Endothelial cell (in vitro differentiated cells): Measurements from ENCODE around the gene FMNL3. TPM values are rescaled to one million over a fixed set of nuclear protein-coding genes. Genes with fewer than 3 reads are reported as not detected.

Source experiments
- DNase-seq: peaks from one replicate; pipeline ENCODE4 v3.0.0; 2021; ENCODE audit warnings: low spot score
- H3K27ac Mint-ChIP-seq: one replicate; pipeline ENCODE4 v1.8.0; 2021; ENCODE audit warnings: mixed read lengths, inconsistent platforms; ENCODE audit not compliant: unreplicated experiment
- H3K27me3 Mint-ChIP-seq: one replicate; pipeline ENCODE4 v1.8.0; 2021; ENCODE audit warnings: mild to moderate bottlenecking, moderate library complexity, mixed read lengths, inconsistent platforms; ENCODE audit not compliant: unreplicated experiment
- H3K36me3 Mint-ChIP-seq: one replicate; pipeline ENCODE4 v1.8.0; 2021; ENCODE audit warnings: mild to moderate bottlenecking, low read depth, mixed read lengths, inconsistent platforms; ENCODE audit not compliant: unreplicated experiment
- H3K4me1 Mint-ChIP-seq: one replicate; pipeline ENCODE4 v1.8.0; 2021; ENCODE audit warnings: mild to moderate bottlenecking, mixed read lengths, inconsistent platforms; ENCODE audit not compliant: unreplicated experiment
- H3K4me3 Mint-ChIP-seq: one replicate; pipeline ENCODE4 v1.8.0; 2021; ENCODE audit warnings: mild to moderate bottlenecking, mixed read lengths, inconsistent platforms; ENCODE audit not compliant: unreplicated experiment
- H3K9me3 Mint-ChIP-seq: one replicate; pipeline ENCODE4 v1.8.0; 2021; ENCODE audit warnings: mixed read lengths, inconsistent platforms; ENCODE audit not compliant: unreplicated experiment
- CTCF ChIP-seq: fragments of 200-600 bp; sonication (generic); IDR thresholded peaks from one replicate; pipeline ENCODE4 v1.5.0; 2021; ENCODE audit warnings: antibody characterized with exemption; ENCODE audit not compliant: unreplicated experiment
- total RNA-seq: library from RNA; stranded (reverse); fragmentation: NEBNext Ultra II Directional; extraction: Animal tissue kit (Norgen Biotek cat#: 25700); gene quantifications from one replicate; pipeline ENCODE4 v1.2.1, GENCODE V29; 2021; ENCODE audit not compliant: unreplicated experiment

The FMNL3 gene
- total RNA-seq, 1 donor from 2014 or later, result 194 TPM

DNA sequence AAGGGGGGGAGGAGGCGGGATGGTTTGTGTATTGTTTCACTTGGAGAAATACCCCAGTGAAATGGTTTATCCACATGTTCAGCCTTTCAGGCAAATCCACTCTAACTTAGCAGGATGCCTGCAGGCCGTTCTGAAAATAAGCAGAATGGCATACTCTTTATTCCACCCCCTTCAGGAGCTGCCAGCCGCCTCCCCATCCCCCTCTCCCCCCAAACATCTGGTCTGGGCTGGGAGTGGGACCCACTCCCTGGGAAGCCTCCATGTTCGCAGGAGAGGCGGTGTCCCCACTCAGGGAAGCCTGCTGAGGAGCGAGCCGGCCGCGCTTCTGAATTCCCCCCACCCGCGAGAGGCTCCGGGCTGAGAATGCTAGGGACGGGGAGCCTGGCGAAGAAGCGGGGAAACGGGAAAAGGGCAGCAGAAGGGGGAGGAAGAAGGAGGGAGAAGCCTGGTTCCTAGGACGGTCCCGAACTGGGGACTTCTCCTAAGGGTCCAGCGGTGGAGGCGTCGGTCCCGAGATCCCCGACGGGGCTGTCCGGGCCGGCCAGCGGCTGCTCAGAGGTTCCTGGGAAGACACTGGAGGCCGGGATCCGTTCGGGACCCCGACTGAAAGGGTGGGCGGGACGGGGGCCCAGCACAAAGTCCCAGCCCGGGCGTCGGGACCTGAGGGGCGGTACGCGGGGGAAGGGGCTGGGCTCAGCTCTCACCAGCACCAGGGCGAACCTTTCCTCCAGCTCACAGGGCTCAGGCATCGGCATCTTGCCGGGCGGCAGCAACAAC is 666 bp downstream of the FMNL3 start:
- Mint-ChIP-seq H3K27ac (peak overlapping the region; percentile 90), H3K4me3 (peak overlapping the region; percentile 93), H3K4me1 (peaks cover 49% of the 10 kb centered on the region), H3K9me3 (no peaks in the 10 kb centered on the region), H3K36me3 (peaks cover 10% of the 10 kb centered on the region), H3K27me3 (peaks cover 10% of the 10 kb centered on the region)
- DNase-seq, result peak; percentile 57
- no peak for TF ChIP-seq CTCF

- H3K9me3 Mint-ChIP-seq, result no peaks in the 10 kb centered on the region
- peak; percentile 33 for DNase-seq
- H3K27ac Mint-ChIP-seq, result peak overlapping the region; percentile 90
- peaks cover 10% of the 10 kb centered on the region for H3K27me3 Mint-ChIP-seq
- H3K4me1 Mint-ChIP-seq, result peaks cover 56% of the 10 kb centered on the region
- peak overlapping the region; percentile 93 for H3K4me3 Mint-ChIP-seq
- TF ChIP-seq CTCF, result no peak
- peaks cover 10% of the 10 kb centered on the region for H3K36me3 Mint-ChIP-seq
Measured at GRCh38 chr12:49705479-49706134, 1.6 kb downstream of the FMNL3 start.

GRCh38 chr12:49703647-49704137 is 3.5 kb downstream of the FMNL3 start:
- TF ChIP-seq CTCF, result no peak
- Mint-ChIP-seq H3K27ac (peak overlapping the region; percentile 10), H3K4me1 (peaks cover 69% of the 10 kb centered on the region), H3K27me3 (peaks cover 10% of the 10 kb centered on the region), H3K36me3 (peaks cover 10% of the 10 kb centered on the region), H3K9me3 (no peaks in the 10 kb centered on the region), H3K4me3 (peak overlapping the region; percentile 40)
- no peak for DNase-seq

DNA sequence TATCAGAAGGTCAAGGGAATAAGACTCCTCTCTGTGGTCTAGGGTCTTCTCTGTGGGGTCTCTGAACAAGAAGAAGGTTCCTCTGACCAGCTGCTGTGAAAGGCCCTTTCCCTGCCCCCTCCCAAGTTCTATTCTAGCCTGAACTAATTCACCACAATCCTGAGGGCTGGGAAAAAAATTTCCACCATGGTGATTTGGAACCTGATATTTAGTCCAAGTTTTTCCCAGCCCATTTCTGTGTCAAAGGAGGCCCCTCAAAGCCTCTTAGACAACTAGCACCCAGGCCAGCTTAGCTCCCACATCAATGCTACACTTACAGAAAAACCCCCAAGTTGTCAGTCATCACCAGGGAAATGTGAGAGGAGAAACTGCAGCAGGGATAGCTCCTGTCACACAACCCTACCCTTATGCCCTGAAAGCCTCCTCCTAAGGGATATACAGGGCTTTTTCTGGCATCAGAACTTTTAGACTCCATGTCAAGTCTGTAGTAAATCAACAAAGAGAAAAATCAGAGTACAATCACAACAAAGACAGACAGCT is 4.5 kb downstream of the FMNL3 start:
- DNase-seq, result no peak
- Mint-ChIP-seq H3K9me3 (no peaks in the 10 kb centered on the region), H3K27ac (peak overlapping the region; percentile 45), H3K27me3 (peaks cover 6% of the 10 kb centered on the region), H3K36me3 (peaks cover 10% of the 10 kb centered on the region), H3K4me3 (peak overlapping the region; percentile 28), H3K4me1 (peaks cover 74% of the 10 kb centered on the region)
- no peak for TF ChIP-seq CTCF
